Effector memory CD8-positive, alpha-beta T cell (primary cell): ENCODE data around the gene DPP10.

Experiments used
- ATAC-seq: fragments of 150-1000 bp; cut with Tn5 transposase; replicated peaks from 2 replicates; pipeline ENCODE4 v1.10.0; 2021; ENCODE audit warnings: mild to moderate bottlenecking, moderate library complexity
- DNase-seq, 3 experiments: peaks; one replicate each; pipeline ENCODE4 v3.0.0; 2021
- H3K27ac Mint-ChIP-seq, 2 donors: one replicate each; pipeline ENCODE4 v1.8.0; 2022; ENCODE audit warnings: mild to moderate bottlenecking in 2 of 2, mixed read lengths in 2 of 2, moderate library complexity in 2 of 2
- H3K27me3 Mint-ChIP-seq, 2 donors: one replicate each; pipeline ENCODE4 v1.8.0; 2022; ENCODE audit warnings: mixed read lengths in 2 of 2
- H3K36me3 Mint-ChIP-seq: one replicate; pipeline ENCODE4 v1.8.0; 2022; ENCODE audit warnings: mild to moderate bottlenecking, moderate library complexity, mixed read lengths; ENCODE audit not compliant: insufficient read depth
- H3K4me1 Mint-ChIP-seq, 2 donors: one replicate each; pipeline ENCODE4 v1.8.0; 2022; ENCODE audit warnings: low read depth in 2 of 2, mixed read lengths in 2 of 2
- H3K4me3 Mint-ChIP-seq, 2 donors: one replicate each; pipeline ENCODE4 v1.8.0; 2022; ENCODE audit warnings: mild to moderate bottlenecking in 2 of 2, mixed read lengths in 2 of 2, moderate library complexity in 2 of 2
- H3K9me3 Mint-ChIP-seq, 2 donors: one replicate each; pipeline ENCODE4 v1.8.0; 2022; ENCODE audit warnings: mixed read lengths in 2 of 2

DPP10 gene

DNA sequence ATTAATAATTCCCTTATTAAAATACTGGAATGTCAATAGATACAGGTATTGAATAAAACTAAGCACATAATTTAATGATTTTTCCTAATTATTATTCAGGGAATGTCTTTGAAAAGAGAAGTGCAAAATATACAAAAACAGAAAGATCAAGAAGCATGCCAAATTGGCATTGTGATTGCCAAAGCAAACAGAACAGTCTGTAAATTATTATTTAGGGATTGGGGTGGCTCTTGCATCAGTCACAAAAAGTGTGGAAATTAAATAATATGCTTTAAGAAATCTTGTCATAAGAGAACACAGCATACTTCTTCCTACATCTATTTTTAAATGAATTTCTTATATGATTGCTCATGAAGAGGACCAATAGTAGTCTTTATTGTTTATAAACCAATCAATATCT lies 1211.9 kb downstream of the DPP10 start:
- H3K4me3 Mint-ChIP-seq: no peak overlapping the region
- H3K27me3 Mint-ChIP-seq: no peaks in the 10 kb centered on the region
- H3K4me1 Mint-ChIP-seq: no peaks in the 10 kb centered on the region
- peaks cover 0 to 6% of the 10 kb centered on the region in 2 donors for H3K9me3 Mint-ChIP-seq
- no peak overlapping the region for H3K27ac Mint-ChIP-seq
- no peaks in the 10 kb centered on the region for H3K36me3 Mint-ChIP-seq
- ATAC-seq (no peak), DNase-seq (no peak)

DNA sequence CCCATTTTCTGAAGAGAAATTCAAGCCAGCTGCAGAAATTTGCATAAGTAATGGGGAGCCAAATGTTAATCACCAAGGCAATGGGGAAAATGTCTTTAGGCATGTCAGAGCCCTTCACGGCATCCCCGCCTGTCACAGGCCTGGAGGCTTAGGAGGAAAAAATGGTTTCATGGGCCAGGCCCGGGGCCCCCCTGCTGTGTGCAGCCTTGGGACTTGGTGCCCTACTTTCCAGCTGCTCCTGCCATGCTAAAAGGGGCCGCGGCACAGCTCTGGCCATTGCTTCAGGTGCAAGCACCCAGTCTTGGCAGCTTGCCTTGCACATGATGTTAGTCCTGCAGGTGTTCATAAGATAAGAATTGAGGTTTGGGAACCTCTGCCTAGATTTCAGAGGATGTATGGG lies 1235.7 kb downstream of the DPP10 start:
- no peak for DNase-seq
- no peaks in the 10 kb centered on the region for H3K36me3 Mint-ChIP-seq
- no peak overlapping the region for H3K4me3 Mint-ChIP-seq
- no peak for ATAC-seq
- no peak overlapping the region for H3K27ac Mint-ChIP-seq
- no peaks in the 10 kb centered on the region for H3K27me3 Mint-ChIP-seq
- H3K4me1 Mint-ChIP-seq: no peaks in the 10 kb centered on the region
- H3K9me3 Mint-ChIP-seq: peaks cover 2 to 17% of the 10 kb centered on the region in 2 donors

DNA sequence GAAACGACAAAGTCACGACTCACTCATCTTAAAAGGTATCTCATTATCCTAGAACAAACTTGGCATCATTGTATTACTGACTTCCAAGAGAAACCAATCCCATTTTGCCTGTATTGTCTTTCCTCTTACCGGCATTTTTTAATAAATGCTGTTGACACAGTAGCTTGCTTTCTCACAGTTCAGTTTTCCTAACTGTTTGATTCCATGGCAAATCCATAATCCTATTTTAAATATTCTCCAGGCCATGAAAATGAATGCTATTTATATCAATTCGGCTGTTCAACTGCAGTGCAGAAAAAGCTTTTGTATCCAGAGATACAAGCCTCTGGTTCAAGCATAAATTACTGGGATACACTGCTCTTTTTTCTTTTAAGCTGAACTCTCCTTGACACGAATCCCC lies 1241.9 kb downstream of the DPP10 start:
- Mint-ChIP-seq H3K4me1 (no peaks in the 10 kb centered on the region), H3K27me3 (no peaks in the 10 kb centered on the region), H3K9me3 (peaks cover 12 to 14% of the 10 kb centered on the region in 2 donors), H3K27ac (no peak overlapping the region), H3K36me3 (no peaks in the 10 kb centered on the region), H3K4me3 (no peak overlapping the region)
- no peak for DNase-seq
- no peak for ATAC-seq

DNA sequence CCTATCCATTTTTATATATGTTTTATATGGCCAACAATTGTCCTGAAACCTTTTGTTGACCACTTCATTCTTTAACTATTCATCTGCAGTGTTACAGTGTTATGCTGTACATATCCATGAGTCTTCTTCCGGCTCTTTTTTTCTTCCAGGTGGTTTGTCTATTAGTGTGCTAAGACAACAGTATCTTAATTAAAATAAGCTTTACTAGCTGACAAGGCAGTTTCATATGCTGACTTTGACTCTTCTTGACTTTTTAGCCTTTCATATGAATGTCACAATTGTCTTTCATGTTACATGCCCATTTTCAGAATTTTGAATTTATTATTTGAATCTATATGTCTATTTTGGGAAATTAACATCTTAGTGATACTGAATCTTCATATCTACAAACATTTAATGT lies 1249.0 kb downstream of the DPP10 start:
- Mint-ChIP-seq H3K36me3 (no peaks in the 10 kb centered on the region), H3K27ac (no peak overlapping the region), H3K4me3 (no peak overlapping the region), H3K4me1 (no peaks in the 10 kb centered on the region), H3K9me3 (peaks cover 11 to 28% of the 10 kb centered on the region in 2 donors), H3K27me3 (no peaks in the 10 kb centered on the region)
- no peak for ATAC-seq
- no peak for DNase-seq

DNA sequence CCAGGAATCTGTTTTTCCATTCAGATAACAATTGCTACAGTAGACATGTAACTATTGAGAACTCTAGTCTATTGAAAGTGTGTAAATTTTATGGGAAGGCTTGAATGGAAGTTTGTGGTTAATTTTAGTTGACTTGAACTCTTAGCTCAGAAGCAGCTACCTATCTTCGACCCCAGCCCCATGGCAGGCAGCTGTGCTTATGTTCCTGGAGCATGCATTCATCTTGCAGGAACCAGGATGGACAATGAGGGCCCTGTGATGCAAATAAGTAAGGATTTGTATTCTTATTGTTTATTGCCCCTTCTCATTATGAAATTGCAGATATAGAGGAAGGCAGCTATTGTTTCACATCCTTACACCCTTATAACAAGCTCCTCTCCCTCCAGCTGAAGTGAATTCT lies 1252.2 kb downstream of the DPP10 start:
- Mint-ChIP-seq H3K4me1 (no peaks in the 10 kb centered on the region), H3K4me3 (no peak overlapping the region), H3K36me3 (no peaks in the 10 kb centered on the region), H3K27me3 (no peaks in the 10 kb centered on the region), H3K27ac (no peak overlapping the region), H3K9me3 (peaks cover 4 to 20% of the 10 kb centered on the region in 2 donors)
- DNase-seq: no peak
- ATAC-seq: no peak

DNA sequence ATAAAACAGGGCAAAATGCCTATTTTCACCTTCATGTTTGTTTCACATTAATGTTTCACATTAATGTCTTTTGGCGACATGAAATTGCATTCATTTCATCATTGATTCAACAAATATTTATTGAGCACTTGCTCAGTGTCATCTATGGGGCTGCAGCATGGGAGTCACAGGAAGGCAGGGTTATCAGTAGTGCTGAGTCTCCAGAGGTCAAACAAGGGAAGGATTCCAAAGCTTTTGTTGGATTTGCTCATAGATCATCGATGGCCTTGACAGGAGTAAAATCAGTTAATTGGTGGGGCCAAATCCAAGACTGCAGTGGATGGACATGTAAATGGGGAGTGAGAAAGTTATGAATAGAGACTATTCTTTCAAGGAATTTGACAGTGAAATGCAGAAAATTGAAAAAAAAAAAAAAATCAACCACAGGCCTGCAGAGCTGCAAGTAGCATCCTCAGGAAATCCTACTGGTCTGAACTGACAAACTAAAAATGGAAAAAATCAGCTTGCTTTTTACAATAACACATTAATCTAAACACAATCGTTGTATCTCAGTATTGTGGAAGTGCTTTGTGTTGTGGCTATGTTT lies 1290.8 kb downstream of the DPP10 start:
- ATAC-seq: no peak
- Mint-ChIP-seq H3K4me1 (no peaks in the 10 kb centered on the region), H3K27ac (no peak overlapping the region), H3K4me3 (no peak overlapping the region), H3K9me3 (peaks cover 13 to 27% of the 10 kb centered on the region in 2 donors), H3K36me3 (no peaks in the 10 kb centered on the region), H3K27me3 (no peaks in the 10 kb centered on the region)
- no peak for DNase-seq

DNA sequence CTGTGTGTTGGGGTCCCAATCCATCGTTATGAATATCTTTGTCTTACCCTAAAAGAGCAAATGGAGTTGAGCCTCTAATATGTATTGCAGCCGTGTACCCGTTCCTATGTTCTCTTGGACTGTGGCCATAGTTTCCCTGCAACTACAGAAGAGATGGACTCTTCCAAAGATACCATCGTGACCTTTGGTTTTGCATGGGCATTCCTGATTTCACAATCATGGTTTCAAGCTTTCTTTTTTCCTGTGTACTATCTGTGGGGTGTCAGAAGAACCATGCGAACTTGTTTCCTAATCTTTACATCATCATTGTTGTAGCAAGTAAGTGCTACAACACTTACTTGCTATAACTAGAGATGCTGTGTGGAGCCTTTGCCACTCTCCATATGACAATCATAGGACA lies 1295.7 kb downstream of the DPP10 start:
- Mint-ChIP-seq H3K27me3 (no peaks in the 10 kb centered on the region), H3K36me3 (no peaks in the 10 kb centered on the region), H3K4me1 (no peaks in the 10 kb centered on the region), H3K4me3 (no peak overlapping the region), H3K9me3 (peaks cover 8 to 24% of the 10 kb centered on the region in 2 donors), H3K27ac (no peak overlapping the region)
- DNase-seq (no peak), ATAC-seq (no peak)

DNA sequence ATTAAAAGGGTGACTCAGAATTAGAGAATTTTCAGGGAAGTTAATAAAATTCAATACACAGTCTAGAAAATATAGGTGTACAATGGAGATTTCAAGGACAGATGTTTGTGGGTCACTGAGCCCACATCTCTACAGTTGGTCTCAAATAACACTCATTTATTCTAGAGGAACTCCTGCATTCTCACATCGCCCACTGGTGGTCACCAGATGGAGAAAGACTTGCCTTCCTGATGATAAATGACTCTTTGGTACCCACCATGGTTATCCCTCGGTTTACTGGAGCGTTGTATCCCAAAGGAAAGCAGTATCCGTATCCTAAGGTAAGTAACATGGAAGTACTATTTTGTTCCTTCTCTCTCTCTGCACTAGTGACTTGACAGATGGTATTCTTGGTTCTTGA lies 1297.1 kb downstream of the DPP10 start:
- Mint-ChIP-seq H3K36me3 (no peaks in the 10 kb centered on the region), H3K9me3 (peaks cover 6 to 19% of the 10 kb centered on the region in 2 donors), H3K4me3 (no peak overlapping the region), H3K27ac (no peak overlapping the region), H3K27me3 (no peaks in the 10 kb centered on the region), H3K4me1 (no peaks in the 10 kb centered on the region)
- ATAC-seq (no peak), DNase-seq (no peak)

DNA sequence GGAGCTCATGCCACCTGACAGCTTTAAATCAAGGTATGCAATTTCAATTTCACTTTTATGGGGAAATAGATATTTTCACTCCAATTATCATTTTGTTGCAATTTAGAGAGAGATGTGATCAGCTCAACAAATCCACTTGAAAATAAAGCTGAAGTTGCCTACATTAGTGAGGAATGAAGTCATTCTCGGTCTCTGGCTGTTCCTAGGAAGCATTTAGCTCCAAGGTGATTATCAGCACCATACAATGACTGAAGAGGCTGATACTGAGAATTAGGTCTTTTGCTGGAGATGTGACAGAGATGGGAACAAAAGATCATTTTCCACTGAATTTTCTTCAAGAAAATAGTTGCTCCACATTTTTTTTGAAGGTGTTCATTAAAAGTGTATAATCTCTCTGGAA lies 1303.7 kb downstream of the DPP10 start:
- ATAC-seq: no peak
- Mint-ChIP-seq H3K9me3 (peaks cover 3 to 8% of the 10 kb centered on the region in 2 donors), H3K4me1 (no peaks in the 10 kb centered on the region), H3K27me3 (no peaks in the 10 kb centered on the region), H3K36me3 (peaks cover 3% of the 10 kb centered on the region), H3K4me3 (no peak overlapping the region), H3K27ac (no peak overlapping the region)
- no peak for DNase-seq

DNA sequence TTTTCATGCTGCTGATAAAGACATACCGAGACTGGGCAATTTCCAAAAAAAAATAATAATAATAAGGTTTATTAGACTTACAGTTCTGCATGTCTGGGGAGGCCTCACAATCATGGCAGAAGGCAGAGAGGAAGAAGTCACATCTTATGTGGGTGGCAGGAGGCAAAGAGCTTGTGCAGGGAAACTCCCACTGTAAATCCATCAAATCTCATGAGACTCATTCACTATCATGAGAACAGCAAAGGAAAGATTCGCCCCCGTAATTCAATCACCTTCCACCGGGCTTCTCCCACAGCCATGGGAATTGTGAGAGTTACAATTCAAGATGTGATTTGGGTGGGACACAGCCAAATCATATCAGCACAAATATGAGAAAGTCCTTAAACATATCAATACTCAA lies 1314.8 kb downstream of the DPP10 start:
- Mint-ChIP-seq H3K9me3 (peaks cover 5 to 6% of the 10 kb centered on the region in 2 donors), H3K27me3 (no peaks in the 10 kb centered on the region), H3K4me1 (no peaks in the 10 kb centered on the region), H3K27ac (no peak overlapping the region), H3K4me3 (no peak overlapping the region), H3K36me3 (no peaks in the 10 kb centered on the region)
- DNase-seq: no peak
- no peak for ATAC-seq

DNA sequence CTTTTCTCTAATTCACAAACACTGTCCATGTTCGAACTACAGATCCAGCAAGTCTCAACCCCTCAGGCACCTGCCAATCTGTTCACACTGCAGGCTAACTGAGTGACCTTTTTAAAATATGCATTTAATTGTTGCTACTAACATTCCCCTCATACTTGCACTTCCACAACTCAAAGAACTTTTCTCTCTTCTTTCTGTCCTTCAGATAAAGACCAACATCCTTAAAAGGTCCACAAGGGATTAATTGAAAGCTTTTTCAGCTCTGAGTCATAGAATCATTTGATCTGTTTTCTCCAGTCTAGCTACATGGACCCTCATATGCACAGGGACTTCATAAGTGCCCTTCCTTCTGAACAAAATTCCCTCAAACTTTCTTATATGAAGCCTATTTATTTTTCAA lies 1321.2 kb downstream of the DPP10 start:
- Mint-ChIP-seq H3K4me1 (no peaks in the 10 kb centered on the region), H3K27me3 (no peaks in the 10 kb centered on the region), H3K4me3 (no peak overlapping the region), H3K27ac (no peak overlapping the region), H3K36me3 (no peaks in the 10 kb centered on the region), H3K9me3 (peaks cover 7 to 23% of the 10 kb centered on the region in 2 donors)
- DNase-seq (no peak), ATAC-seq (no peak)

DNA sequence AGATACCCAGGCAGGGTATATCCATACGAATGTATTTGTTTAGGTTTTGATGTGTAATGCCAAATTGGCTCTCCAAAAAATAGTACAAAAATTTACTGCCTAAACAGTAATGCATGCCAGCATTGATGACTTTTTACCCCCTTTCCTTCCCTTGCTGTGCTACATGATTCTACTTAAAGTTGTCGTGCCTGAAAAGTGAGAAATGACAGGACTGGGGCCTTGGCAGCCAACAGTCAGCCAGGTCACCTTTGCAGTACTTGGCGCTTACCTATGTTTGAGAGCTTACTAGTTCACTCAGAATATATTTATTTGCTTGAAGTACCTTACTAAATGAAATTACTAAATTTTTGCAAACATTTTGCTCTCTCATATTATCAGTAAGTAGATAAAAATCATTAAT lies 1329.1 kb downstream of the DPP10 start:
- DNase-seq (no peak), ATAC-seq (no peak)
- H3K27ac Mint-ChIP-seq: no peak overlapping the region
- H3K9me3 Mint-ChIP-seq: peaks cover 2 to 3% of the 10 kb centered on the region in 2 donors
- H3K36me3 Mint-ChIP-seq: no peaks in the 10 kb centered on the region
- H3K4me3 Mint-ChIP-seq: no peak overlapping the region
- no peaks in the 10 kb centered on the region for H3K4me1 Mint-ChIP-seq
- no peaks in the 10 kb centered on the region for H3K27me3 Mint-ChIP-seq

DNA sequence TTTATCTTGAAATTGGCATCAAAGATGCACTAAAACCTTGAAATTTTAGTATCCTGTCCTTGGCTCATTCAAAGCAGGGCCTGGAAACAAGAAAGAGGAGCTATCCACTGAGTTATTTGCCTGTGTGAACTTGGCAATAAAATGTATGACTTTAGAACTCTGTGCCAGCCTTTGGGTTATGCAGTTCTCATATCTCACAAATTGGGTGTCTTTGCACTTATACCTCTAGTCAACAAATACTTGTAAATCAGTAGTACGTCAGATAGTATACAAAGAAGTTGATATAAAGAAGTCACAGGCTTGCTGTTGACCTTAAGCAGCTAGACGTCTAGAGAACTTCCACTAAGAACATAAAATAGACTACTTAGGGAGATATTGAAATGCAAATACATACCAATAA lies 1331.9 kb downstream of the DPP10 start:
- Mint-ChIP-seq H3K27ac (no peak overlapping the region), H3K27me3 (no peaks in the 10 kb centered on the region), H3K36me3 (no peaks in the 10 kb centered on the region), H3K4me1 (no peaks in the 10 kb centered on the region), H3K9me3 (peaks cover 0 to 6% of the 10 kb centered on the region in 2 donors), H3K4me3 (no peak overlapping the region)
- ATAC-seq (no peak), DNase-seq (no peak)

DNA sequence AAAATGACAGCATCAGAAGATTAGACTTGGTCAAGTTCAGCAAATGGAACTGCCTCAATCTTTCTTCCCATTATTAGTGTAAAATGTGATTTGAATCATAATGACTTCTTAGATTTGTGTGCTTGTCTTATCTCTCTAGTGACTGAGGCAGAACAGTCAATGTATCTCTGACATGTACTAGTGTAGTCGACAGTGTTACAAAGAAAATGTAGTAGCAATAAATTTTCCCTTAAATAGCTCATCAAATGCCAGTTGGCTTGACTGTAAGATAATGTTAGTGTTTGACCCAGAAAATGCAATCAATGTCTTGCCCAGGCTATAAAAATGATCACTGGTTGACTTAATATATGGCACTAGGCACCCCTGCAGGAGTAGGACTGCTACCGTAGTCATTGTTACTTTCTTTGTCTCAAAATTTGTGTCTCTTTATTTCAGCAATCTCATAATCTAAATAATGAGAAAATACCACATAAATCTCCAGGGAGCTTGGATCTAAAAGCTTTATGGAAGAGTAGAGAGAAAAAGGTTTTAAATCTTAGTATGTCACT lies 1336.7 kb downstream of the DPP10 start:
- Mint-ChIP-seq H3K36me3 (no peaks in the 10 kb centered on the region), H3K9me3 (peaks cover 0 to 6% of the 10 kb centered on the region in 2 donors), H3K4me1 (no peaks in the 10 kb centered on the region), H3K27me3 (no peaks in the 10 kb centered on the region), H3K27ac (no peak overlapping the region), H3K4me3 (no peak overlapping the region)
- ATAC-seq (no peak), DNase-seq (no peak)
